Epithelial cell of proximal tubule (primary cell): ENCODE data around the gene OSBPL5. TPM values are rescaled to one million over a fixed set of nuclear protein-coding genes. Genes with fewer than 3 reads are reported as not detected.

Experiments used
- DNase-seq: peaks from one replicate; pipeline ENCODE4 v3.0.0-alpha.2; 2011; ENCODE audit warnings: low read depth
- H3K4me3 ChIP-seq: 2 replicates; pipeline ENCODE4 v1.5.1; 2011; ENCODE audit warnings: low read depth, mild to moderate bottlenecking, low read length
- CTCF ChIP-seq: conservative IDR thresholded peaks from 2 replicates; pipeline ENCODE4 v1.5.1; 2012; ENCODE audit warnings: low read depth, mild to moderate bottlenecking, low read length
- total RNA-seq: library from RNA; depleted of rRNA; stranded (reverse); fragments of >200 nt; gene quantifications from 2 replicates; pipeline ENCODE4 v1.2.3, GENCODE V29; 2015

Gene OSBPL5
- total RNA-seq, 1 donor from 2014 or later, result 25.3 TPM

GRCh38 chr11:3081386-3081751 lies 83.7 kb downstream of the OSBPL5 start:
- no peak for DNase-seq
- no peak for TF ChIP-seq CTCF

GRCh38 chr11:3080733-3081385 lies 84.3 kb downstream of the OSBPL5 start:
- no peak for TF ChIP-seq CTCF
- no peak overlapping the region for H3K4me3 ChIP-seq
- no peak for DNase-seq

More at GRCh38 chr11:3081386-3081751, 83.7 kb downstream of the OSBPL5 start:
- no peak overlapping the region for H3K4me3 ChIP-seq

- no peak for TF ChIP-seq CTCF
- no peak overlapping the region for H3K4me3 ChIP-seq
- no peak for DNase-seq
Measured at GRCh38 chr11:3080104-3080503, 85.0 kb downstream of the OSBPL5 start.

GRCh38 chr11:3077846-3078440 lies 87.2 kb downstream of the OSBPL5 start:
- TF ChIP-seq CTCF, result no peak
- H3K4me3 ChIP-seq, result no peak overlapping the region
- no peak for DNase-seq

- H3K4me3 ChIP-seq, result no peak overlapping the region
- TF ChIP-seq CTCF, result no peak
- no peak for DNase-seq
Measured at GRCh38 chr11:3077189-3077836, 87.8 kb downstream of the OSBPL5 start.

- H3K4me3 ChIP-seq, result no peak overlapping the region
- no peak for TF ChIP-seq CTCF
- DNase-seq, result no peak
Measured at GRCh38 chr11:3074912-3075589, 90.1 kb downstream of the OSBPL5 start.
